GM19238 (cell line): ENCODE results near the gene KRTAP9-1.
"Not testable (repeated sequence)": the region's sequence is repeated elsewhere in the genome, so short reads cannot be mapped to it uniquely, and the experiment has no call there.

Experiments used
- DNase-seq: peaks from one replicate; pipeline ENCODE4 v3.0.0; 2011; ENCODE audit warnings: low spot score; ENCODE audit not compliant: insufficient read length

The KRTAP9-1 gene, protein sequence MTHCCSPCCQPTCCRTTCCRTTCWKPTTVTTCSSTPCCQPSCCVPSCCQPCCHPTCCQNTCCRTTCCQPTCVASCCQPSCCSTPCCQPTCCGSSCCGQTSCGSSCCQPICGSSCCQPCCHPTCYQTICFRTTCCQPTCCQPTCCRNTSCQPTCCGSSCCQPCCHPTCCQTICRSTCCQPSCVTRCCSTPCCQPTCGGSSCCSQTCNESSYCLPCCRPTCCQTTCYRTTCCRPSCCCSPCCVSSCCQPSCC

DNA sequence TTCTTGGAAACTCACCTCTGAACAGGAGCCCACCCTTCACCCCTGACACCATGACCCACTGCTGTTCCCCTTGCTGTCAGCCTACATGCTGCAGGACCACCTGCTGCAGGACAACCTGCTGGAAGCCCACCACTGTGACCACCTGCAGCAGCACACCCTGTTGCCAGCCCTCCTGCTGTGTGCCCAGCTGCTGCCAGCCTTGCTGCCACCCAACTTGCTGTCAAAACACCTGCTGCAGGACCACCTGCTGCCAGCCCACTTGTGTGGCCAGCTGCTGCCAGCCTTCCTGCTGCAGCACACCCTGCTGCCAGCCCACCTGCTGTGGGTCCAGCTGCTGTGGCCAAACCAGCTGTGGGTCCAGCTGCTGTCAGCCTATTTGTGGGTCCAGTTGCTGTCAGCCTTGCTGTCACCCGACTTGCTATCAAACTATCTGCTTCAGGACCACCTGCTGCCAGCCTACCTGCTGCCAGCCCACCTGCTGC lies at the start of gene KRTAP9-1:
Gene KRTAP9-1 (plus strand): TSS at position 51 of the 482 bp plus-strand sequence. CDS start 0 bp downstream, at position 51.
- not testable (repeated sequence) for DNase-seq

DNA sequence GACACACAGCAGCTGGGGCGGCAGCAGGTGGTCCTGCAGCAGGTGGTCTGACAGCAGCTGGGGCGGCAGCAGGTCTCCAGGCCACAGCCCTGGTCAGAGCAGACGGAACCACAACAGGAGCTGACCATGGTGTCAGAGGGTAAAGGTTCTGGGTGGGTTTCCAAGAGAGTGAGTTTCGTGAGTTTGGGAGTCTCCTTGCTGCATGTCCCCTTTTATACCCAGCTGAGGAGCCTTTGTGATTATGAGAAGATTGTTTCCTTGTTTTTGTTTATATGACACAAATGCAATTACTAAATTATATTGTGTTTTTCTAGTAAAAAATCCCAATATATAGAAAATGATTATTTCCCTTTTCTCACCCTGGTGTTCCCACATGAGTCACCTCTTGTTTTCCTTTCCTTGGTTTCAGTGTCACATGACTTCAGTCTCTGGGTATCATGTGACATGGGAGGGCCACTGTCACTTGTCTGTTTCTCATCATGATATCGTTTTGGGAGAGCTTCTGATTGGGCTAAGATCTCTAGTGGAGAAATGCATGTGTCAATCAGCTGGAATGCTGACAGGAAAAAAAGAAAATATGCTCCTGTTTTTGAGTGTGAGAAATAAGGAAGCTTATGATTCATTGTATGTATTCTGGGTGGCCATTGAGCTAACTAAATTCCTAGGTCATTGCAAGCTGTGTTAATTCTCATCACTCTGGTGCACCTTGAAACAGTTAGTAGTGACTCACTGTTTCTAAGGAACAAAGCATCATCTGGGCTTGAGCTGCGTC lies 49.1 kb upstream of the KRTAP9-1 start, which contains the start of gene KRTAP4-6:
Gene KRTAP4-6 (minus strand): TSS at position 185 of the 772 bp plus-strand sequence. CDS start 57 bp downstream, at position 128.
- DNase-seq = no peak

DNA sequence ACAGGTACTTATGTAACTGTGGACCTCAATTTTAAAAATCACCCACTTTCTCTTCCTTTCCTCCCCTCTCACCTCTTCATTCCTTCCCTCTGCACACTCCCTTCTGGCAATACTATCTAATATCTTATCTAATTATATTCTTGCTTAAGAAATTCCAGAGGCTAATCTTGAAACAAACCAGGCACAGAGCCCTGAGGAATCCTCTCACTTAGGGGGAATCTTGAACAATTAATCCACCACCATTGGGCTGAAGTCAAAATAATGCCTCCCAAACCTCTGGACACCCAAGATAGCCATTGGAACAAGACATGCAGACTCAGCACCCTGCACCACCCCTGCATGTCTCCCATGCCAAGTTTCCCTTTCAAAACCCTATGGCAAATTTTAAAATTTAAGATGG lies 48.3 kb upstream of the KRTAP9-1 start:
- no peak for DNase-seq

DNA sequence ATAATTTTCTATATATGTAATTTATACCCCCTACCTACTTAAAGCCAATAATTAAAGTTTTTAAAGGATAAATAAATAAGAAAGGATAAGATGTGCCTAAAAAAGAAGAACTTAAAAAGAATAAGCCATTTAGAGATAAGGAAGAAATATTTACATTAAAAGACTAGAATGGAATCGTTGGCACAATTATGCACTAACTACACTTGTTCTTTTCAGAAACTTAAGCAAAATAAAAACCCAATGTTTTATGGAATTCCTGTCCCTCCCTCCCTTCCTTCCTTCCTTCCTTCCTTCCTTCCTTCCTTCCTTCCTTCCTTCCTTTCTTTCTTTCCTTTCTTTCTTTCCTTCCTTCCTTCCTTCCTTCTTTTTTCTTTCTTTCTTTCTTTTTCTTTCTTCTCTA lies 44.8 kb upstream of the KRTAP9-1 start:
- DNase-seq = no peak

DNA sequence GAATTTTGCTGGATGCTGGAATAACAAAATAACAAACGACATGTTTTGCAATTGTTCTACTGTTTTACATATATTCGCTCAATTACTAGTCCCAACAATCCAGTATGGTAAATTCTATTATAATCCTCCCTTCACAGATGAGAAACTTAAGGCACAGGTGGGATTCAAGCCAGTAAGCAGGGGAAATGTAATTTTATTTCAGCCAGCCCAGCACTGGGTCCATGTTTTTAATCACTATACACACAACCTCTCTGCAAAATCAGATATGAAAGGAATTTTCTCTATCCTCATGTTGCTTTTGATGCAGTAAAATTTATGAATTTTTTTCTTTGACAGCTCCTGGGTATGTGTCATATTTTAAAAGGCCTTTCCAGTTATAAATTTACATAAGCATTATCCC lies 44.4 kb upstream of the KRTAP9-1 start:
- DNase-seq = no peak

DNA sequence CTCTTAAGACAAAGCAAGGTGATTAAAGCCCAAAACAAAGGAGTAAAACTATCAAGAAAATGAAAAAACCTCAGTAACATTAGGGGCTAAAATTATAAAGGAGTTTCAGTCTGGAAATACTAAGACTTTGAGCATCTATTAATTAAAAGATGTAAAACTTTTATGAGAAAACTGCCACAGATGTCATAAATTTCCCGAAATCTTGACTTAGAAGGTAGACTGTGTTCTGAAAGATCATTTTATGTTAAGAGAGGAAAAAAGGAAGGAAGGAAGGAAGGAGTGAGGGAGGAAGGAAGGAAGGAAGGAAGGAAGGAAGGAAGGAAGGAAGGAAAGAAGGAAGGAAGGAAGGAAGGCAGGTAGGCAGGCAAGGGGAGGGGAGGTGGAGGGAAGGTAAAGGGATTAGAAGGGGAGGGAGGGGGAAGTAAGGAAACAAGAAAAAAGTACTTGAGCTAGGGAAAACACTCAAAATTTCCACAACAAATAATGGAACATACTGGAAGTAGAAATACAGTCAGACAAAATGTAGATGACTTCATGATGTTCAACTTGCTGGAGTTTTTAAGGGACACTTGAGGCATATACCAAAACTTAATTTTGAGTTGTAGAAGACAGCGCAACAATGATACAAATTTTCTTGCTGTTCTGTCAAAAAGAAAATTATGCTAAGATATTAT lies 42.0 kb upstream of the KRTAP9-1 start:
- DNase-seq = no peak

DNA sequence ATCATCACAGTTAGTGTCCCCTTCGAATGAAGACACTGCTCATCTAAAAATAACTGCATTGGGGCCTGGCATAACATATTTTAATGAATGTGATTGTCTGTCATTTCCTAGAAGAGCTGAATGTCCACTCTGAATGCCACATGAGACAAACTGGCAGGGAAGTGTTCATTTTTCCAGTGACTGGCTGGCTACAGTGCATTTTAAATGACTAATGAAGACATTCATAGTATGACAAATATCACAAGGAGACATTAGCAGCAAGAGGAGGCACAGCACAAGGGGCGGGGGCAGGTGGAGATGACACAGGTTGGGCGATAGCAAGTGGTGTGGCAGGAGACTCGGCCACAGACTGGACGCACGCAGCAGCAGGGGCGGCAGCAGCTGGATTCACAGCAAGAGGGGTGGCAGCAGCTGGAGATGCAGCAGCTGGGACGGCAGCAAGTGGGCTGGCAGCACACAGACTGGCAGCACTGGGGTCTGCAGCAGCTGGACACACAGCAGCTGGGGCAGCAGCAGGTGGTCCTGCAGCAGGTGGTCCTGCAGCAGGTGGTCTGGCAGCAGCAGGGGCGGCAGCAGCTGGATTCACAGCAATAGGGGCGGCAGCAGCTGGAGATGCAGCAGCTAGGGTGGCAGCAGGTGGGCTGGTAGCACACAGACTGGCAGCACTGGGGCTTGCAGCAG lies 40.6 kb upstream of the KRTAP9-1 start:
- not testable (repeated sequence) for DNase-seq

DNA sequence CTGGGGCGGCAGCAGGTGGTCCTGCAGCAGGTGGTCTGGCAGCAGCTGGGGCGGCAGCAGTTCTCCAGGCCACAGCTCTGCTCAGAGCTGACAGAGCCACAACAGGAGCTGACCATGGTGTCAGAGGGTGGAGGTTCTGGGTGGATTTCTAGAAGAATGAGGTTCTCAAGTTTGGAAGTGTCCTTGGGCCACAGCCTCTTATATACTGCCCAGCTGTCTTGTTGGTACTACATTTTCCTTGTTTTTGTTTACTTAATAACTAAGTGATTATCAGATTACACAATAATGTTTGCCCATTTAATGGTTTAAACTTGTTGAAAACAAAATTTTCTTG lies 40.1 kb upstream of the KRTAP9-1 start, which contains the start of gene KRTAP4-5:
Gene KRTAP4-5 (minus strand): TSS at position 174 of the 334 bp plus-strand sequence. CDS start 58 bp downstream, at position 116.
- DNase-seq = no peak

DNA sequence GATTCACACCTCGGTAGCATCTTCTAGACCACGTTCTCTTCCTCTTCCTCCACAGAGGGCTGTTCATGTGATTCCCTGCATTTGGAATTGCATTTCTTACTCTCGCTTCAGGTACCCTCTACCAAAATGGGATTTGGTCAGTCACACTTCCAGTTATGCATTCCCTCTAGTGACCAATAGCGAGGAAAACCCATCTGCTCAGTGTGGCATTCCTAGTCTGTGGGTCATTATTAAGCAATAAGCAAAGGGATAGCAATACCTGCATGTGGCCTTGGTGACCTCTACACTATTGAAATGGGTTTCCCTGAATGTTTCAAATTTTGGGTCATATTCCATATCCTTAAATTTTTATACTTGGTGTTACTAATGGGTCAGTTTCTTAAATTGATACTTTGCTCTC lies 39.7 kb upstream of the KRTAP9-1 start:
- no peak for DNase-seq

DNA sequence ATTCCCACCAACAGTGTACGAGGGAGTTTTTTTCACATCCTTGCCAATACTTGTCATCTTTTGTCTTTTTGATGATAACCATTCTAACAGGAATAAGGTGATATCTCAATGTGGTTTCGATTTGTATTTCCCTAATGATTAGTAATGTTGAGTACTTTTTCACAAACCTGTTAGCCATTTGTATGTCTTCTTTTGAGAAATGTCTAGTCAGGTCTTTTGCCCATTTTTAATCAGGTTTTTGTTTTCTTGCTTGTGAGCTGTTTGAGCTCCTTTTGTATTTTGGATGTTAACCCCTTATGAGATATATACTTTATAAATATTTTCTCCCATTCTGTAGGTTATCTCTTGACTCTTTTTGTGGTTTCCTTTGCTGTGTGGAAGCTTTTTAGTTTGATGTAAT lies 38.2 kb upstream of the KRTAP9-1 start:
- DNase-seq = no peak

DNA sequence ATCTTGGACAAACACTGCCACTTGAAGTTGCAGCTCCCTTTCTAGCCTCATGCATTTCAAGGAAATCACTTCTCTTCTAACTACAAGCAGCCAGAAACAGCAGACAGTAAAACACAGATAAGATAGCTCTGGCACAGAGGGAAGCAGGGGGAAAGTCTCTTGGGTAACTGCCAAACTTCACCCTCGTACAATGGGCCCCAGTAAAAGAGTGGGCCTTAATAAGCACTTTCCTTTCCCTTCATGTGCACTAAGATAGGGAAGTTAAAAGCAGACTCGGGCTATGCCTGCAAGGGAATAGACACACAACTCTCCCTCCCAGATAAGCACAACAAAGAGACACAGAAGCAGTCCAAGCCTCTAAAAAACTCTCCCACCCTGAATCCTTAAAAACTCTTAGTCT lies 35.8 kb upstream of the KRTAP9-1 start:
- DNase-seq = no peak

DNA sequence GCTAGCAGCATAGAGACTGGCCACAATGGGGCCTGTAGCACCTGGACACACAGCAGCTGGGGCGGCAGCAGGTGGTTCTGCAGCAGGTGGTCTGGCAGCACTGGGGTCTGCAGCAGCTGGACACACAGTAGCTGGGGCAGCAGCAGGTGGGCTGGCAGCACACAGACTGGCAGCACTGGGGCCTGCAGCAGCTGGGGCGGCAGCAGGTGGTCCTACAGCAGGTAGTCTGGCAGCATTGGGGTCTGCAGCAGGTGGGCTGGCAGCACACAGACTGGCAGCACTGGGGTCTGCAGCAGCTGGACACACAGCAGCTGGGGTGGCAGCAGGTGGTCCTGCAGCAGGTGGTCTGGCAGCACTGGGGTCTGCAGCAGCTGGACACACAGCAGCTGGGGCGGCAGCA lies 29.5 kb upstream of the KRTAP9-1 start:
- DNase-seq = not testable (repeated sequence)

DNA sequence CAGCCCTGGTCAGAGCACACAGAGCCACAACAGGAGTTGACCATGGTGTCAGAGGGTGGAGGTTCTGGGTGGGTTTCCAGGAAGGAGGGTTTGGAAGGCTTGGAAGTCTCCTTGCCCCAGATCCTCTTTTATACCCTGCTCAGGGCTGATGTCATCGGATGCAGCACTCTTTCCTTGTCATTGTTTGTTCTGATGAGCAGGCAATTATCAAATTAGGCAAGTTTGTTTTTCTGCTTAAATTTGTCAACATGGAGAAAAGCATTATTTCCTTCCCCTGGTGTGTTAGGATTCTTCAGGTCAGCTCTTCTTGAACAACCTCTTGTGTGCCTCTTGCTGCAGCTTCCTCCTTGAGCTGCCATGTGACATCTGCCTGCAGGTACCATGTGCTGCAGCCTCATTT lies 29.0 kb upstream of the KRTAP9-1 start, which contains the start of gene KRTAP4-4:
Gene KRTAP4-4 (minus strand): TSS at position 101 of the 400 bp plus-strand sequence. CDS start 57 bp downstream, at position 44.
- DNase-seq = no peak

DNA sequence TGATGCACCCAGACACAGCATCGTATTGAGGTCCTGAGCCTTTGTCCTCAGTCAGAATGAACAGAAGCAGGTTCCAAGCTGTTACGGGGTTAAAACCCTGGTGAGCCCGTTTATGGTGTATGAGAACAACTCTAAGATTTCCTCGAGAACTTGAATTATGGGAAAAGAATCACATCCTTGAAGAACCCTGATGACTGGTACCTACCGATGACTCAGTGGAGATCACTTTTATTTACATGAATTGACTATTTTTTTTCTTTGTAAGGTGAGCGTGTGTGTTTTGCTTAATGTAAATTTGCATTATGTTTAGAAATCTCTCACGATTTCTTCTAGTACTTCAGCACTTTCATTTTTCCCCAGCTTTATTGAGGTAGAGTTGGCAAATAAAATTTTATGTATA lies 25.9 kb upstream of the KRTAP9-1 start:
- no peak for DNase-seq

DNA sequence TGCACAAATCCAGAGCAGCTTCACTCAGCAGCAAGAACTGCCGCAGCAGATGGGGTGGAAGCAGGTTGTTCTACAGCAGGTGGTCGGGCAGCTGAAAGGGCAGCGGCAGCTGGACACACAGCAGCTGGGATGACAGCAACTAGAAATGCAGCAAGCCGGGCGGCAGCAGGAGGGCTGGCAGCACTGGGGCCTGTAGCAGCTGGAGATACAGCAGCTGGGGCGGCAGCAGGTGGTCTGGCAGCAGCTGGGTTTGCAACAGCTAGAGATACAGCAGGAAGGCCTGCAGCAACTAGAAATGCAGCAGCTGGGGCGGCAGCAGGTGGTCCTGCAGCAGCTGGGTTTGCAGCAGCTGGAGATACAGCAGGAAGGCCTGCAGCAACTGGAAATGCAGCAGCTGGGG lies 22.1 kb upstream of the KRTAP9-1 start:
- no peak for DNase-seq

DNA sequence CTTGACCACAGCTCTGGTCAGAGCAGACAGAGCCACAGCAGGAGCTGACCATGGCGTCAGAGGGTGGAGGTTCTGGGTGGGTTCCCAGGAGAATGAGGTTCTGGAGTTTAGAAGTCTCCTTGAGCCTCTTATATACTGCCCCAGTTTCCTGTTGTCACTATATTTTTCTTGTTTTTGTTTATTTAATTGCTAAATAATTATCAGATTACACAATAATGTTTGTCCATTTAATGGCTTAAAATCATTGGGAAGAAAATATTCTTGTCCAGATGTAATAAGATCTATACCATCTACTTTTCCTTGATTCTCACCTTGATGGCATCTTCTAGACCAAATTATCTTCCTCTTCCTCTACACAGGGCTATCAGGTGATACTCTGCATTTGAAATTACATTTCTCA lies 21.6 kb upstream of the KRTAP9-1 start, which contains the start of gene KRTAP4-3:
Gene KRTAP4-3 (minus strand): TSS at position 101 of the 400 bp plus-strand sequence. CDS start 49 bp downstream, at position 52.
- DNase-seq = no peak

DNA sequence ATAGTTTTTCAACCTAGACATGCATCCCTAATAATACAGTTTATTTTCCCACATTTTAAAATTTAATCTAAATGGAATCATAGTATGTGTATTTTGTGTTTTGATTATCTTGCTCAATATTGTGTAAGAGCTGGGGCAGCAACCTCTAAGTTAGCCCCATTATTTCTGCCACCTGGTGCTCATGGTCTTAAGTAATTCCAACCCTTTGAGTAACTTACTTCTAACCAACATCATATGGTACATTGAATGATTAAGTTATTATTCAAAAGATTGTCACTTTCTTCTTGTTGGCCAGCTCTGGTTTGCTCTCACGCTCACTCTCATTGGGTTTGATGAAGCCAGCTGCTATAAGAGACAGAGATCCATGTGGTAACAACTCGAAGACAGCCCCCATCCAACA lies 17.8 kb upstream of the KRTAP9-1 start:
- no peak for DNase-seq

DNA sequence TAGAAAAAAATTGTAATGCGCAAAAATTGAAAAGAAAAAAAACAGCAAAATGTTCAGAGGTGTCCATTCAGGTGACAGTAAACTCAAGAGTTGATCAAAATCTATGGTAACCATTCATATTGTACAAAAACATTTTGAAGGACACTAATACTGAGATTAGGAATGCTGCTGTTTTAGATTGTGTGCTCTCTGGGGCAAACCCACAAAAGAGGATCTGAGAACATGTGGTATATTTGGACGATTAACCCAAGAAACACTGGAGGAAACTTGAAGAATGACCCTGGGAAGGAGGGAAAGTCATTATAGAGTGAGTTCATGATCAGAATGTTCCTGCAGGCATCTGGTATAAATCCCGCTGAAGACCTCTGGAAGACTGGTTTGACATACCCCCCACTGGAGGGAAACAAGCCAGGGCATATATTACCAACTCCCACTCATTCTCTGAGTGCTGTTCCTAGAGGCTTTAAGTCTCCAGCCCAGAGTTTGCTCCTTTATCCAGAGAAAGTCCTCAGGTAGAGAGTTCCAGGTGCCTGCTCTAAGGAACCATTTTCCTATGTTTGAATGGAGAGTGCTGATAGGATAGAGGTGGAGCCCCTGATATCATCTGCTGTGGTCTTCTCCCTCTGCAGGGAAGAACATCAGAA lies 12.8 kb upstream of the KRTAP9-1 start:
- no peak for DNase-seq

DNA sequence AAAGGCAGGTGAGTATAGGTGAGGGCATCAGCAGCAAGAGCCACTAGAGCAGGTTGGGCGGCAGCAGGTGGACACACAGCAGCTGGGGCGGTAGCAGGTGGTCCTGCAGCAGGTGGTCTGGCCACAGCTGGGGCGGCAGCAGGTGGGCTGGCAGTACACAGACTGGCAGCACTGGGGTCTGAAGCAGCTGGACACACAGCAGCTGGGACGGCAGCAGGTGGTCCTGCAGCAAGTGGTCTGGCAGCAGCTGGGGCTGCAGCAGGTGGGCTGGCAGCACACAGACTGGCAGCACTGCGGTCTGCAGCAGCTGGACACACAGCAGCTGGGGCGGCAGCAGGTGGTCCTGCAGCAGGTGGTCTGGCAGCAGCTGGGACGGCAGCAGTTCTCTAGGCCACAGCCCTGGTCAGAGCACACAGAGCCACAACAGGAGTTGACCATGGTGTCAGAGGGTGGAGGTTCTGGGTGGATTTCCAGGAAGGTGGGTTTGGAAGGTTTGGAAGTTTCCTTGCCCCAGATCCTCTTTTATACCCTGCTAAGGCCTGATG lies 11.9 kb upstream of the KRTAP9-1 start, which contains the start of gene KRTAP4-2:
Gene KRTAP4-2 (minus strand): TSS at position 495 of the 545 bp plus-strand sequence. CDS start 57 bp downstream, at position 438.
- no peak for DNase-seq

DNA sequence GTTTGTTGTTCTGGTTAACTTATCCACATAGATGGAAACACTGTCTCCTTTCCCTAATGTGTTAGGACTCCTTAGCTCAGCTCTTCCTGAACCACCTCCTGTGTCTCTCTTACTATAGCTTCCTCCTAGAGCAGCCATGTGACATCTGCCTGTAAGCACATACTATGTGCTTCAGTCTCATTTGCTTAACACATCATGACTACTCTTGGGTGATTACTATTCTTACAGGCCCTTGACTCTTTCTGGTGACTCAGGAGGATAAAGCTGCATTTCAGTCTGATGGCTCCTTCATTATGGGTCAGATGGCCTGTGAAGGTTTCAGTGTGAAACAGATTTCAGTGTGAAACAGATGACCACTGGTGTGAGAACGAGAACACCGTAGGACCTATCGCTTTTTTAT lies 11.3 kb upstream of the KRTAP9-1 start:
- no peak for DNase-seq
